Measurements from ENCODE around the gene KLHL8.

The KLHL8 gene

GRCh38 chr4:87120010-87120409, 100.4 kb downstream of the KLHL8 start:
- no peak for DNase-seq

- no peak for DNase-seq
These were observed 101.6 kb downstream of the KLHL8 start for GRCh38 chr4:87118826-87119225.

- no peak for DNase-seq
These were observed 102.0 kb downstream of the KLHL8 start for GRCh38 chr4:87118421-87118820.

- DNase-seq, result no peak
These were observed 102.7 kb downstream of the KLHL8 start for GRCh38 chr4:87117732-87118075.

- DNase-seq, result no peak
These were observed 103.2 kb downstream of the KLHL8 start for GRCh38 chr4:87117051-87117731.

- no peak for DNase-seq
These were observed 104.2 kb downstream of the KLHL8 start for GRCh38 chr4:87116231-87116630.

- DNase-seq, result peak; percentile 10
These were observed 106.0 kb downstream of the KLHL8 start for GRCh38 chr4:87114245-87115062.

GRCh38 chr4:87112063-87112462, 108.4 kb downstream of the KLHL8 start:
- DNase-seq, result no peak
